ENCODE data around the gene HINT3.
"Not testable (repeated sequence)": the region's sequence is repeated elsewhere in the genome, so short reads cannot be mapped to it uniquely, and the experiment has no call there.

HINT3 gene

GRCh38 chr6:125940247-125941041 lies 16.1 kb upstream of the HINT3 start:
- no peak for DNase-seq (ENCODE audit: low read depth)

- no peak for DNase-seq (ENCODE audit: low read depth)
Measured at GRCh38 chr6:125942672-125943527, 13.7 kb upstream of the HINT3 start.

DNA sequence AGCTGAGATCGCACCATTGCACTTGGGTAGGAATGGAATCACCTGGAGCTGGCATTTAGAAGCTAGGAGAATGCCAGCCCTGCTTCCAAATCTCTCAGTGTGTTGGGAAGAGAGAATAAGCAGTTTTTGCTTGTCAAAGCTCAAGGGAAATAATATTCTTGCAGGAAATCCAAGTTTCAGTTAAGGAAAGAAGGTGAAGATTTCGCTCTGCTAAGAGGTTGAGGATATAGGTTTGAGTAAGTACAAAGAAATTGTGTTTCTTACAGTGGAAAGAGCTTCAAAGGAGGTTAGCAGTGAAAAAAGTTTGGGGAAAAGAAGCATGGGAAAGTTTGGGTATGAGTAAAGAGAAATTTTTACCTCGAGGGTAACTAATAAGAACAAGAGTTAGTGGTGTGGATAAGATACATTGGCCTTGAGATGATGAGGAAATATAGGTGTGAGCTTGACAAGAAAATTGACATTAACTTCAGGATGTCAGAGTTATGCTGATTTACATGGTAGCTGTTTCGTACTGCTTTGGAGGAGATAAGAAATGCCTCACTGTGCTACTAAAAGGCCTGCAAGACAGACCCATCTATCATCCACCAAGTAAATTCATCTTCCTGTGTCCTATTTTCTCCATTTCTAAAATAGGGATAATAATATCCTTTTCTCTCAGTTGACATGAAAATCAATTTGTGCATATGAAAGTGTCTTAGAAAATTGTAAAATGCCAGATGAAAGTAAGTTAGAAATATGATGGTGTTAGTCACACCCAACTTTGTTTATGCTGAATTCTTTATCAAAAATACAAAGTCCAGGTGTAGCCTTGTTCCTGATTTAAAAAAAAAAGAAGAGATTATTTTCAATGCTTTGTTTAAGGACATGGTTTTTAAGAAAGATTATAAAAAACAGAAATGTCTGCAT lies 12.8 kb upstream of the HINT3 start:
- no peak for DNase-seq (ENCODE audit: low read depth)

DNA sequence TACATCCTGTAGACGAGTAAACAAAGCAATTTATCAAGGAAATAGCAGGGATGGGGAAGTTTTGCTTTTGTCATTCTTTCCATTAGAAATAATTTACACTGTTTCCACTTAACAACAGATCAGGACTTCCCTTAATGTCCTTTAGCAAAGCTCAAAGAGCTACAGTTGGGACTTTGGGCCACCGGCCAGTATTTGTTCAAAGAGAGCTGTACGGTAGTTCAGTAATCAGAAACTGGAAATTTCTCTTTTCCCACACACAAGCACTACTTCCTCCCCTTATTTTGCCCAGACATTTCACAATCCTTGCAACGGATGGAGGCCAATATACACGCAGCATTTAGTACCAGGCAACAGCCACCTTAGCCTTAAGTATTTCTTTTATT lies 12.1 kb upstream of the HINT3 start:
- no peak for DNase-seq (ENCODE audit: low read depth)

GRCh38 chr6:125944896-125945295 lies 11.7 kb upstream of the HINT3 start:
- no peak for DNase-seq (ENCODE audit: low read depth)

- DNase-seq (ENCODE audit: low read depth): no peak
Measured at GRCh38 chr6:125945378-125946141, 11.0 kb upstream of the HINT3 start.

- DNase-seq (ENCODE audit: low read depth): no peak
Measured at GRCh38 chr6:125947615-125948014, 9.0 kb upstream of the HINT3 start.

DNA sequence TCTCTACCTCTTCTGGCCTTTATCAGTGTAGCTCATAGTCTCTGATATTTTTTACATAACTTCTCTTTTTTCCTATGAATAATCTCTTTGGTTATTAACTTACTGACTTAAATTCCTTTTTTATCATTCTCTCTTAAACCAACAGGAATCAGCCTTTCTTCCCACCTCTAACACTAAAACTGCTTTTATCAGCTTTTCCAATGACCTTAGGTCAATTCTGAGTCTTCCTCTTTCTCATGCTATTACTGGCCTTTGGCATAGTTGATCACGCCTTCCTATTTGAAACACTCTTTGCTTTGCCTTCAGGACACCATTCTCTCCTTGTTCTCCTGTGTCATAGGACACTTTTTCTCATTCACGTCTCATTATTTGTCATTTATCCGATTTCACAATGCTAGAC lies 8.1 kb upstream of the HINT3 start:
- no peak for DNase-seq (ENCODE audit: low read depth)

DNA sequence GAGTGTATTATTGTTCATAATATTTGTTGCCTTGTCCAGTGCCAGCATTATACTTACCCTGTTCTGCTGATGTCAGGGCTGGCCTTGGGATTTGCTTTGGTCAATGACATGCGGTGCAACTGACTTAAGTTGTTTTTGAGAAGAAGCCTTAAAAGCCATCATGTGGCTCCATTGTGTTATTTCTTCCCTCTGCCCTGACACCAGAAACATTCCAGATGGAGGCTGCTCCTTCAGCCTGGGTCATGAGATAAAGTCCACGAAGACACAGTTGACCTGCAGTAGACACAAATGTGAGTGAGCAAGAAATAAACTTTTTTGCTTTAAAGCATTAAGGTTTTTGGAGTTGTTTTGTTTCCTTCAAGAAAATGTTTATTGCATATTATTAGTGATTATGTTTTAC lies 7.5 kb upstream of the HINT3 start:
- no peak for DNase-seq (ENCODE audit: low read depth)

DNA sequence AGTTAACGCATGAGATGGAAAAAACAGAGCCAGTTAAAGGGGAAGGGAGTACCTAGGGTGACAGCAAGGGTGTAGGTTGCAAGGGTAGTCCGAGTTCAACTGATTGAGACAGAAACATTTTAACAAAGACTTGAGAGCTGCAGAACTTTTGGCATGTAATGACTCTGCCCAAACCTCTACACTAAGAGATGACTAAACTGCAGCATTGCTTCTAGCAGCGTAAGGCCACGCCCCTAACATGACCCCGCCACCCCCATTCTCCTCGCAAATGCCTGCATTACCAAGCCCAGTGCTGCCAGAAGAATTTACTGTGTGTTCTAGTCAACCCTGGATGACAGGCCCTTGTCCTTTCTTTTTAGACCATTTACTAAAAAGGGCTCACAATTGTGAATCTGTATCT lies 6.3 kb upstream of the HINT3 start:
- no peak for DNase-seq (ENCODE audit: low read depth)

DNA sequence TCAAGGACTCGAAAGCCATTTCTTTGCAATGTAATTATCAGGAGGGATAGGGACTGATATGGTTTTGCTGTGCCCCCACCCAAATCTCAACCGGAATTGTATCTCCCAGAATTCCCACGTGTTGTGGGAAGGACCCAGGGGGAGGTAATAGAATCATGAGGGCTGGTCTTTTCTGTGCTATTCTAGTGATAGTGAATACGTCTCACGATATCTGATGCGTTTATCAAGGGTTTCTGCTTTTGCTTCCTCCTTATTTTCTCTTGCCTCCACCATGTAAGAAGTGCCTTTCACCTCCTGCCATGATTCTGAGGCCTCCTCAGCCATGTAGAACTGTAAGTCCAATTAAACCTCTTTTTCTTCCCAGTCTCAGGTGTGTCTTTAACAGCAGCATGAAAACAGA lies 5.9 kb upstream of the HINT3 start:
- not testable (repeated sequence) for DNase-seq (ENCODE audit: low read depth)

- no peak for DNase-seq (ENCODE audit: low read depth)
Measured at GRCh38 chr6:125951323-125951722, 5.2 kb upstream of the HINT3 start.

- DNase-seq (ENCODE audit: low read depth): no peak
Measured at GRCh38 chr6:125952764-125953501, 3.6 kb upstream of the HINT3 start.

GRCh38 chr6:125953502-125953875 lies 3.1 kb upstream of the HINT3 start:
- DNase-seq (ENCODE audit: low read depth): no peak

- DNase-seq (ENCODE audit: low read depth): no peak
Measured at GRCh38 chr6:125954735-125955339, 1.7 kb upstream of the HINT3 start.

GRCh38 chr6:125955973-125956372 lies 597 bp upstream of the HINT3 start:
- DNase-seq (ENCODE audit: low read depth): no peak

DNA sequence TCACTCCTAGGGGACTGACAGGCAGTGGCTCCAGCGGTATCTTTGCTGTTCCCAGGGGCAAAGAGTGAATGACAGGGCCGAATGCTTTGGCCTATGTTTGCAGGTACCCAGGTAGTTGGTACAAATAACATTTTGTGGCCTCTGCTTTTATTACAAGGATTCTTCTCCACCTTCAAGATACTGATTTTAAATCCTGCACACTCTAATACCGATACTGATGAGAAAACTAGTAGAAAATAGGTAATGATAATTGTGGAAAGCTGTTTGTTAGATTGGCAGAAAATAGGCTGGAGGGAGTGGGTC lies 772 bp downstream of the HINT3 start:
- no peak for DNase-seq (ENCODE audit: low read depth)

- no peak for DNase-seq (ENCODE audit: low read depth)
Measured at GRCh38 chr6:125957845-125958244, 1.3 kb downstream of the HINT3 start.

DNA sequence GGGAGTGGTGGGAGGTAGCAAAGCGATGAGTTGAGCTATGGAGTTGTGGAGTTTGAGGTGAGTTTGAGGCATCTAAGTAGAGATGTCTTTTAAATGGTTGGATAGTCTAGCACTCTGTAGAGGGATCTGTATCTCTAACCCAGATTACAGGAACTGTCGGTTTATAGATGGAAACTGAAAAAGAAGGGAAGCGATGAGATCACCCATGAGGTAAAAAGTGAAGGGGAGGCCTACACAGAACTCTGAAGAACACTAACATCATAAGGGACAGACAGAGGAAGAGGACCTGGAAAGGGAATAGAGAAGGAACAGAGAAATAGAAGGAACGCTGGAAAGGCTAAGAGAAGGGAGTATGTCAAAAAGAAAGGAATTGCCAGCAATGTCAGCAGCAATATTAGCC lies 2.5 kb downstream of the HINT3 start:
- no peak for DNase-seq (ENCODE audit: low read depth)

DNA sequence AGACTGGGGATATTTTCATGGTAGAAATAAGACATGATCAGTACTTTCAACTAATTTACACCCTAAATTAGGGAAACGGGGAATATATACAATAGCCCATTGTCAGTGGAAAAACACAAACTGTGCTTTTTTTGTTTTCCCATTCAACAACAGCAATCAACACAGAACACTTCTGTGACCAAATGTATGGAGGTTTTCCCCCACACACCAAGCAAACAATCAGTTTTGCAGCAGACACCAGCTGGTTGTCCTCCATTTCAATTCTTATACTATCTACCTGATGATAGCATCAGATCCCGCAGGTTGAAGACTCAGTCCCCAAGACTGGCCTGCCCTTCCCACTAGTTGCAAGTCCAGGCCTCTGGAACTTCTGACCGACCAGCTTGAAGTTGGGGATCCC lies 4.5 kb downstream of the HINT3 start:
- no peak for DNase-seq (ENCODE audit: low read depth)

Measured in stimulated activated CD8-positive, alpha-beta memory T cell treated with anti-CD3 and anti-CD28 coated beads, Interleukin-15, amount 100 ng/mL, for 24 hours (primary cell).